NCI-H345 treated with DMSO at 0.1 percent for 48 hours (cell line): Measurements from ENCODE around the gene TBKBP1.
"Not testable (repeated sequence)": the region's sequence is repeated elsewhere in the genome, so short reads cannot be mapped to it uniquely, and the experiment has no call there.

Experiments
- DNase-seq: peaks from one replicate; lab custom pipeline; 2025; ENCODE audit not compliant: unreplicated experiment; lab: John Stamatoyannopoulos, UW

TBKBP1 gene

DNA sequence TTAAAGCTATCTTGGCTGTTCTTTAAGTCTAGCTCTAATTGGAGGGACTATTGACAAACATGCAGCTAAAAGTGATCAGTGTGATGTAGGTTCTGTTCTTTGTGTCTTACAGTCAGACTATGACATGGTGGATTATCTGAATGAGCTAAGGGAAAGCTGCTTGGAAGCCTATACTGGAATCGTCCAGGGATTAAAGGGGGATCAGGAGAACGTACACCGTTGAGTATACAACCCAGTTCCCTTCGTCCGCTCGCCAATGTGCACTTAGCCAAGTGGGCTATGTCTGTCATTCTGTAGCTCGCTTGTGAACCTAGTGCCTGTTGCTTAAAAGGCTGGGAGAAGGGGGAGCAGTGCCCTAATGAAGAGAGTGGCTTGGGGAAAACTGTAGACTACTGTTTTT, 15.8 kb upstream of the TBKBP1 start:
- DNase-seq = no peak

DNA sequence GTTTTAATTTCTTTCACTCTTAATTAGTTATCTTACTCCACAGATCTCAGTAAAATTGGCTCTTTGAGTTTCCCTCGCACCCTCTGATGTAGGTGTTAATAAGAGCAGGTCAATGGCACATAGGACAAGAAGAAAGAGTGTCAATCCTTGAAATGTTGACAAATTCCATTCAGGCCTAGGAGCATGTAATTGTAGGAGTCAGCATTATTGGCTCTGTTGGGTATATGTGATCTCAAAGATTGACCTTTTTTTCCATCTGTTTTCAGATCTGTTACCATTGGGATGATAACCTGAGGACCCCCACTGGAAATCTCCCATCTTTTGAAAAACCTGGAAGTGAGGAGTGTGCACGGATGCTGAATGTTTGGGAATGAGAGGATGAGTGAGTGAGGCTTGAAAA, 11.8 kb upstream of the TBKBP1 start:
- DNase-seq = no peak

DNA sequence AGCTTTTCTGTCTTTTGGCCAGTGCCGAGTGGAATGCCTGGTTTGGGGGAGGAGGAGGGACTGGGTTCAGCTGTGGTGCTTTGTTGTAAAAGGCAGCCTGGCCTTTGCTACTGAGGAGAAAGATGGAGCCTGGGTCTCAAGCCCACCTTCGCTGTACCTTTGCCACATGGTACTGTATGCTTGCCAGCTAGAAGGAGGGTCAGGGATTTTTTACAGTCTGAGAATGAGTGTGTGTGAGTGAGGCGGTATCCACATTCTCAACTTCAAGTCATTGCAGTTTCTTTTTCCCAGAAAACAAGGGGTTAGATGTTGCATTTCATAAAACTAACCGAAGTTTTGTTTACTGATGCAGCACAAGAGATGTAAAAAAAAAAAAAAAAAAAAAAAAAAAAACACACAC, 11.2 kb upstream of the TBKBP1 start:
- DNase-seq = not testable (repeated sequence)

DNA sequence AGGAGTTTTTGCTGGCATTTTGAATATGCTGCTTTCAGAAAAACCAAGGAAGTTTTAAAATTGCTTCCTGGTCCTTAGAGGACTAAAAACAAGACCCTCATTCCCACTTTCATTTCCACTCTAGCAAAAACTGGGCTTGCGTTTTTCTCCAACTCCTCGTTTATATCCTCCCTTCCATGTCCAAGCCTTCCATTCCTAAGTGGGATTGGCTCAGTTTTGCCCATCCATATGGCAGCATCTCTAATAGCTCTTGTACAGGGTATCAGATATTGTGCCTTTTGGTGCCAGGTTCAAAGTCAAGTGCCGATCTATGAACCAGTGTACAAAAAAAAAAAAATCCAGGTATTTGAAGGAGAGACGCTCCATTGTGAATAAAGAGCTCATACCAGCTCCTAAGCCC, 9.9 kb upstream of the TBKBP1 start:
- no peak for DNase-seq

DNA sequence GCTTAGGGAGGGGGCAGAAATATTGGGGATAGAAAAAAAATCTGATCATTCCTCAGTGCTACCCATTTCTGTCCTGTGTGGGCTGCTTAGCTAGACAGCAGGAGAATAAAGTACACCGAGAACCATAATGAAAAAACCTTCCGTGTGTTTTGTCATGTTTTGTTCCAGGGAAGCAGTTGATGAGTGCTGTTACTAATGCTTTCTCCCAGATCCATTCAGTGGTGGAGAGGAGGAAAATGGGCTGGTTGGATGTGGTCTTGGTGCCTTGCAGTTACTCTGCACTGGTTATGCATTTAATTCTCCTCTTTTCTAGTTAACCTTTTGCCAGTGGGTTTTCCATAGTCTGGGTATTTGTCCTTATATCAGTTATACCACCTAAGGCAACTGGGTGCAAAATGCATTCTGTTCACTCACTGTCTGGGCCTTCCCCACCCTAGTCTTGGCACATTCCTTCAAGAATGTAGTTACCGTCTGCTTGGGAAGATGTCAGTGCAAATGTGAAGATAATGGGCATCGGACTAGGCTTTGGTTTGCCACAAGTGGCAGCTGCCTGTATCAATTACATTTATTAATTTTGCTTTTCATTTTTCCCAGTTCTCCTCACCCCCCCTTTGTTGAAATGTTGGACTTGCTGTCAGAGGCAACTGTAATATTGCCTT, 9.3 kb upstream of the TBKBP1 start:
- no peak for DNase-seq

DNA sequence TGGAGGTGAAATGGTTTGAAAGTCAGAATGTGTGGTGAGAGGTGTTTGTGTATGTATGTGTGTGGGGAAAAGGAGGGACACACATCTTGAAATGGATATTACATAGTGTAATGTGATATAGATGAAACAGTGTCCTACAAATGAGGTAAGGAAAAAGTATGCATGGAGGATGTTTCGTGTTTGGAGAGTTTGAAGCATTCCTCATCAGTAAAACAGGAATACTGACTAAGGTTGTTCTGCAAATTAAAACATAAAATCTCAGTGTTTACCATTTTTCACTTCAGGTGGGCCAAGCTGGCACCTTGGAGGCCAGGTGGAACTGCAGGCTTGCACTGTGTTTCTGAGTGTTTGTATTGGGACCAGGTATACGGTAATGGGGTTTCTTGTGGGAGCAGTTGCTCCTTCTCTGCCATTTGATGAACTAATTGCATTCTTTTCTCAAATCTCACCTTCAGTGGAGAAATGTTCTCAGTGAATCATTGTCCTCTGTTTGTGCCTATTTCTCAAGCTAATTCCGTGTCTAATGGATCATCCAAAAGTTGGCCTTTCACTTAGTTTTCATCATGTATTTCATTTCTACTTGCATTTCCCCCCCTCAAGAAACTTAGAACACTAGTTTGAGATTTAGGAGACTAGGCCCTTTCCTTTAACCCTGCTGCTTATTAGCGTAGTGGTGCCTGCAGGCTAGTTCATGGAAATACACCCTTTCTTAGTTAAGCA, 8.2 kb upstream of the TBKBP1 start:
- no peak for DNase-seq

DNA sequence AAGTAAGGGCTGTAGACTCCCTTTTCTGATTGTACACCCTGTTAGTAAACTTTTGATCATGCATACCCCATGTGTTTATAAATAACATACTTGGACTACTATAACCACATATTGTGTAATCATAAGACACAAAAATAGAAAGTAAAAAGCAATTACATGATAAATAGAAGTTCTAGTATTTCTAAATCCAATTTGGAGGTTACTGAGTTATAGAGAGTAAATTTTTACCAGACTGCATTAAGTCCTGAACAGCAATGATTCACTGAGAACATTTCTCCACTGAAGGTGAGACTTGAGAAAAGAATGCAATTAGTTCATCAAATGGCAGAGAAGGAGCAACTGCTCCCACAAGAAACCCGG, 7.7 kb upstream of the TBKBP1 start:
- no peak for DNase-seq

DNA sequence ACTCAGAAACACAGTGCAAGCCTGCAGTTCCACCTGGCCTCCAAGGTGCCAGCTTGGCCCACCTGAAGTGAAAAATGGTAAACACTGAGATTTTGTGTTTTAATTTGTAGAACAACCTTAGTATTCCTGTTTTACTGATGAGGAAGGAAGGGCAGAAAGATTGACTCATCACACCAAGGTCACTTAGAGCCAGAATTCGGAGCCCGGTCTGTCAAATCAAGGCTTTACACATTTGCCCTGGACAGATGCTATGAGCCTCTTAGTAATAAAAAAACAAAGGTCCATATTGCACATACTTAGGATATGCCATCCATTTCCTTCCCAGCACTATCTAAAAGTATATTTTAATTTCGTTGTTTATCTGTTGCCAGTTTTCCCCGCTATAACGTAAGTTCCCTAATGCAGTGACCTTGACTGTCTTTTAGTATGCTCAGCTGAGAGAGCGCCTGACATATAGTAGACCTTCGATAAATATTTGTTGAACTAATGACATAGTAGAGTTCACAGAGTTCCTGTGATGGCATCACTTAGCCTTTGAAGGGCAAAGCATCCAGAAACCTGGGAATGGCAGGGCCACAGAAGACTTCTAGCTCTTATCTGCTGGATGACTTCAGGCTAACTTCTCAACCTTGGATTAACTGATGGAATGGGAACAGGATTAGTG, 7.2 kb upstream of the TBKBP1 start:
- no peak for DNase-seq

DNA sequence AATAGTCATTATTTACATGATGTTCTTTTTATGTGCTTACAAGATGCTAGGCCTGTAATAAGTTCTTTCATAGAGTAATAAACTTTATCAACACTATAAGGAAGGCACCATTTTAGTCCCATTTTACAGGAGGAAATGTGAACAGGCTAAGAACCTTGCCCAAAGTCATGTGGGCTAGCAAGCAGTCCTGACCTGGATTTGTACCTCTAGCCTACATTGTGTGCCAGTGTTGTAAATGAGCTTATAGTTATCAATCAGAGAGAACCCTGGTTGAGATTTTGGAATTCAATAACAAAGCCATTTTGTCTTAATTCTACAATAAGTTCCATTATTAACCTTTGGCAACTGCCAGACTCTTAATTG, 6.7 kb upstream of the TBKBP1 start:
- no peak for DNase-seq

DNA sequence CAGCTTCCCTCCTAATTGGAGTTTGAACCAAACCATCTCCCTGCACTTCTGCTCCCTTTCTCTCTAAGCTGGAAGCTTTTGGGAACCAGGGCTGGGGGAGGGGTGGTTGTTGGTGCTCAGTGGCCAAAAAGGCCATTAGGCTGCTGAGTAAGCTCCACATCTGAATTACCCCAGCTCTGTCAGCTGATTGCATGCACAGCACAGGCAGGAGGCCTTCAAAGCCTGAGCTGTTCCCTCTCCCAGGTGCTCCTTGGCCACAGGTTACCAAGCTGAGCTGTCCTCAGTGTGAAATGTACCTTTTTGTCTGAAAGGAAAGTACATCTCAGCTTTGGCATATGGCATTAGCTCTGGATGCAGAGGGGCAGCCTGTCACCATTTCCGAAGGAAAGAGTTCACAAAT, 6.2 kb upstream of the TBKBP1 start:
- DNase-seq = no peak

DNA sequence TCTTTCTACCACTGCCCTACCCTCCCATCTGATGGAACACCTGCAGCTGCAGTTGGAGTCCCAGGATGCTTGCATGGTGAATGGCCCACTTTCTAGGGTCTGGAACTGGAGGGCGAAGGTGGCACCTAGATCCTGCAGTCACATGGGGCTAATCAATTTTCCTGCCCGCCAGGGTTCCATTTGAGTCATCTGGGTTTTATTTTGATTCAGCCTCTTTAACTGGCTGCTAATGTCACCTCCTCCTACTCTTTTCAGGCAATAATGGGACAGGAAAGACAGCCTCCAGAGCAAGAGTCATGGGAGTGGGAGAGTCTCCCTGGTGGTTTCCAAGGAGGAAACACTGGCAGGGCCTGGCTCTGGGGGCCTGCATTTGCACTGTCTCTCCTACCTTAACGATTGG, 3.8 kb upstream of the TBKBP1 start:
- DNase-seq = no peak

DNA sequence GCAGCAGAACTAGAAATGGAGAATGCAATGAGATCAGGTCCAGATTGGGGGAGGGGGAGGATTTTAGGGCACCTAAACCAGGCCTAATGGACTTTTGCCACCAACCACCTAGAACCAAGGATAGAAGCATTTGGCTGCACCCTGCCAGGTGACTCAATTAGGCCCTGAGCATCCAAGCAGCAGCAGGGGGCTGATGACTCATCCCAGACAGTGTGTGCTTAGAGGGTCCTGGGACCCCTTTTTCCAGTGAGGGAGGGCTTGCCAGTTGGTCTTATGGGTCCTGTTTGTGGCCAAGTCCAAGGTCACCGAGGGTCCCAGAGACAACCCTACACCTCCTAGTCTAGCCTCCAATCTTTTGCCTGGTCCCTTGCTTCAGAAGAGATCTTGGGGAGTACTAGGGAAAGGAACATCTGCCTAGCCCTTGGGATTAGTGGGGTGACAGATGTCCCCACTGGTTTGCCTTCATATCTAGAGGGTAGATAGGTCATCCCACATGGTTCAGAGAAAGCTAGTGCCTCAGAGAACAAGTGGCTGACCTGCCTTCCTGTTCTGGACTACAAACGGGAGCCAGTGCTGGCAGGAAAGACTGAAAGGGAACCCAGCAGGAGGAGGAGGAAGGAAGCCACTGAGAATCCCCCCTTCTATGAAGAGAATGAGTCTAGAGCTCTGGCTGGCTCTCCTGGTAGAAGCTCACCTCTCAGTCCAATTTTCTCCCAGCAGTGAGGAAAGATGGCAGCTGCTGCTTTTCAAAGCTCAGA, 1.6 kb upstream of the TBKBP1 start:
- no peak for DNase-seq

DNA sequence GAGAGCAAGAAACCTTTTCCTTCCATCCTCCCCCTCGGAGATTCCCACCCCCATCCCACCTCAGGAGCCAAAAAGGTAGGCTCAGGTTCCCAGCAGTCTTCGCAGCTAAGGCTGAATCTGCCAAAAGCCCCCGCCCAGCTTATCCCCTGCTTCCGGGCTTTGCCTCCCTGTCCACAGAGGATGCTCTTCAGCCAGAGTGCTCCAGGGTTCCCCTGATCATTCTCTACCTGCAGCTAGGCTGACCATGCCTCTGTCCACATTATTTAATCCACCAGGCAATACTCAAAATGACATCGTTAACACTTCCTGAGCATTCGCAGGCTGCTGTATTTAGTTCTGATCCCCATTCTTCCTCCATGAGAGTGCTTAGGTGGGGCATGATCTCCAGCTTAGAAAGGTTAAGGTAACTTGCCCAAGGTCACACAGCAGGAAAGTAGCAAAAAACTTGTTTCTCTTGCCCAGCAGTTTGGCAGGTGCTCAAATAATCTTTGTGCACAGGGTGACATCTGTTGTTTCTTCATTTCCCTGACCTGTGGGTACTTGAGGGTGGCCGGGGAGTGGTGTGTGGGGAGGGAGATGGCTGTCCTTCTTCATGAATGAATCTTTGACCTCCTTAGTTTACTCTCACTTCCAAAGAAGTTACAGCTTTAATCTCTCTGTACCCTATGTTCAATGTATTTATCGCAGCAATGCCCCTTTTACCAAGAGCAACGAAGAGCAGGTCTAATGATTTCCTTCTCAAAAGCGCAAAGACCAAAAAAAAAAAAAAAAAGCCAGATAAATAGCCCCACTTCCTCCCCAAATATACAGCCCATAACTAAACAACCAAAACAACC, 848 bp upstream of the TBKBP1 start:
- DNase-seq = no peak

DNA sequence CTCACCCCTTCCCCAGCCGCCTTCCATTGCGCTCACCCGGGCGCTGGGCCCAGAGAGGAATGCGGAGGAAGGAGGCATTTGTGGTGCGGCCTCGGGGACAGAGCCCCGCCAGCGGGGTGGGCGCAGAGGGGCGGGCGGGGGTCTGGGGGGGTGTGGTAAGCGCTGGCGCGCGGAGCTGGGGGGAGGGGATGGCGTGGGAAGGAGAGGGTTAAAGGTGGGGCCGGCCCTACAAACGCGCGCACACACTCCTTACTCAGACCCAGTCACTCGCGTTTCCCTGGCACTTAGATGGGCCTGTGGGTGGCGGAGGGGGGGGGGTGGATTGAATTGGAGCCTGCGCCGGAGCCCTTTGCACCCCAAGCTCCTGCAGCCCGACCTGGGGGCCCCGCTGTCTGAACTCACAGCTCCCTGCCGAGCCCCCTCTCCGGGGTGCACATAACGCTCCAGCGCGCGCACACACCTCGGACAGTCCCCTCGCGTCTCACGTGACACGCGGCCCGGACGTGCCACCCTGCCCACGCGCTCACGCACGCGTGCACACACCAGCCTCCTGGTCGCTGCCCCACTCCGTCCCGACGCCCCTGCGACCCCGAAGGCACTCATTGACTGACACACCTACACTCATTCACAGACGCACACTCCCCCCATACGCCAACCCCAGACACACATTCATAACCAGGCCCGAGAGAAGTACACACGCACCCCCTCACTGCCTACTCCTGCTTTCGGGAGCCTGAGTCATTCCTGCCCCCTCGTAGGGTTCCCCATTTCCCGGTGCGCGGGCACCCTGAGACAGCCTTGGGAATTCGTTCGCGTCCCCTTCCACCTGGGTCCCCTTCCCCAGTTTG, 844 bp downstream of the TBKBP1 start:
- DNase-seq = no peak

DNA sequence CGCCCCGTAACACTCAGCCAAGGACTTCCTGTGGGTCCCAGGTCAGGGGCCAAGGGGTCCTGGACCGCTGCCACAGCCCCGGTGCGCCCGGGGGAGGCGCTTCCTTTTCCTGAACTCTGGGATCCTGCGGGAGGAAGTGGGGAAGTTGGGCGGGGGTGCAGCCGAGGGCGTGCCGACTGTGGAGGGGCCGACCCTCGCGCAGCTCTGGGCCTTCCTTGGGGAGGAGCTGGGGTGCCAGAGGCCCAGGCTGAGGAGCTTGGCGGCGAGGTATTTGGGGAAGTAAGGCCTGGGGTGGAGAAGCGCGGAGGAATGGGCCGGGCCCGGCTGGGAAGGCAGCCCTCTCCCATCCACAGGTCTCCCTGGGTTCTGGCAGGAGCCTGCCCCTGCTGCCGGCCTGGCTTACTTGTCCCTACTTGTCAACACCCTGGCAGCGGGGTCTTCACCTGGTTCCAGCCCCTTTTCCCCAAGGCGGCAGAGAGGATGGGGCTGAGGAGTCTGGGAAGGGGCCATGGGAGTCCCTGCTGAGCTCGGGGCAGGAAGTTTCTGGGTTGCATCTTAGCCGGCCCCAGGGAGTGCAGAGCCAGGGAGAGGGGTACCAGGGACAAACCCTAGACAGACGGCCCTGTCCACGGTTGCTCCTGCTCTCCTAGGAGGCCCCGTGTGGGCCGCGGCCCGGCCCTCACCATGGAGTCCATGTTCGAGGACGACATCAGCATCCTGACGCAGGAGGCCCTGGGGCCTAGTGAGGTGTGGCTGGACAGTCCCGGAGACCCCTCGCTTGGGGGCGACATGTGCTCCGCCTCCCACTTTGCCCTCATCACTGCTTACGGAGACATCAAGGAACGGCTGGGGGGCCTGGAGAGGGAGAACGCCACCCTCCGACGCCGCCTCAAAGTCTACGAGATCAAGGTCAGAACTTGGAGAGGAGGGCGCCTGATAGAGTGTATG, 1.7 kb downstream of the TBKBP1 start:
- DNase-seq = no peak

DNA sequence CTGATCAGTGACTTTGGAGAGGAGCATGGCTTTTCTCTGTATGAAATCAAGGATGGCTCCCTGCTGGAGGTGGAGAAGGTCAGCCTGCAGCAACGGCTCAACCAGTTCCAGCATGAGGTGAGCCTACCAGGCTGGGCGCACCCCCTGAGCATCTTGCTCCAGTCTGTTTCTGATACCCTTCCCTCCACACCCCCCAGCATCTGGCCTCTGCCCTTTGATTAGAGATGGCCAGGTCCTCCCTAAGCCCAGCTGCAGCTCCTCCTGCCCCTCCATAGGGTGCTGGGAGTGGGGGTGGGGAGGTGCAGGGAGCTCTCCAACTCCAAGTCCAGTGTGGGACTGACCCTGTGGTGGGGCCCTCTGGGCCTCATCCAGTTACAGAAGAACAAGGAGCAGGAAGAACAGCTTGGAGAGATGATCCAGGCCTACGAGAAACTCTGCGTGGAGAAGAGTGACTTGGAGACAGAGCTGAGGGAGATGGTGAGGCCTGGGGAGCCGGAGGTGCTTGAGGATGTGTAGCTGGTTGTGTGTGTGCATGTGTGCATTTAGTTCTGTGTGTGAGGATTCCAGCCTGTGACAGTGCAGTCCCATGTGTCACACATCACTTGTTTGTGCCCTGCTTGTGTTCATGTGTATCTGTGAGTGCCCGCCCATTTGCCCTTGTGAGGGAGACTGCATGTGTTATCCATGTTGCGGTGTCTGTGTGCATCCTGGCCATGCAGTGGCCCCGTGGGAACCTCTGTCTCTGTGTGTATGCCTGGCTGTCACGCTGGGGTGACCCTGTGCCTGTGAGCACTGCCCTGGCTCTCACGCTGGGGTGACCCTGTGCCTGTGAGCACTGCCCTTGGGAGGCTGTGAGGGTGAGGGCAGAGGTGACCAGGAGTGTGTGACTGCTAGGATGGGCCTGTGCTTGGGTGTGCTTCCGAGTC, 3.0 kb downstream of the TBKBP1 start:
- DNase-seq = no peak

DNA sequence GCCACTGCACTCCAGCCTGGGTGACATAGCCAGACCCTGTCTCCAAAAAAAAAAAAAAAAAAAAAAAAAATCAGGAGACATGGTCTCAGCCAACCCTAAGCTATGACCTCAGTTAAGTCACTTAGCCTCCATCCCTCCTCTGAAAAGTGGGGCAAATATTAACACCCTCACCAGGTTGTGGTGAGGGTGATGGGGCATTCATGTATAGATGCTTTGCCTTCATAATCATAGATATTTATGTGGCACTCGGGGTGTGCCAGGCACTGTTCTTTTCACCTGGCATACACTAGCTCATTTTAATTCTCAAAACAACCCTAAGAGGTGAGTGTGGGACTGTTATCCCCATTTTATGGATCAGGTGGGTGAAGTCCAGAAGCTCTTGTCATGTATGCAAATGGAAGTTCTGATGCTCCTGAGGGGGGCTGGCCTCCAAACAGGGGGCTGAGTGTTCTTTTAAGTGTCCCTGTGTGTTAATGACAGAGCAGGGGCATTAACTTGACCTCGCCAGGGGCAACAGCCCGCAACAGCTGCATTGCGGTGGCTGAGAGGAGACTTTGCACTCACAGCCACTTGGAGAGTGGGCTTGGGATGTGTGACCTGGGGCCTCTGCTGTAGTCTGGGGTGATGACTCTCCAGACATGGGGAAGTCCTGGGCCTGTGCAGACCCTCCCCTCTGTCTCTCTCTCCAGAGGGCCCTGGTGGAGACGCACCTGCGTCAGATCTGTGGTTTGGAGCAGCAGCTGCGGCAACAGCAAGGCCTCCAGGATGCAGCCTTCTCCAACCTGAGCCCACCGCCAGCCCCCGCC, 4.1 kb downstream of the TBKBP1 start:
- no peak for DNase-seq
